DND-41 (cell line): ENCODE data around the gene XPA.

ENCODE experiments used
- EZH2 ChIP-seq: IDR thresholded peaks from 3 replicates; pipeline ENCODE4 v1.6.1; 2012; ENCODE audit warnings: borderline replicate concordance, low read depth, mild to moderate bottlenecking, moderate library complexity, low read length, inconsistent platforms; ENCODE audit not compliant: severe bottlenecking
- TF ChIP-seq, protein P1 (sequence below): IDR thresholded peaks from 2 replicates; pipeline ENCODE4 v1.5.1; 2012; ENCODE audit warnings: borderline replicate concordance, low read length, moderate library complexity, mild to moderate bottlenecking; ENCODE audit not compliant: poor library complexity, severe bottlenecking; ENCODE audit errors: extremely low read depth

- TF ChIP-seq, protein P1, sequence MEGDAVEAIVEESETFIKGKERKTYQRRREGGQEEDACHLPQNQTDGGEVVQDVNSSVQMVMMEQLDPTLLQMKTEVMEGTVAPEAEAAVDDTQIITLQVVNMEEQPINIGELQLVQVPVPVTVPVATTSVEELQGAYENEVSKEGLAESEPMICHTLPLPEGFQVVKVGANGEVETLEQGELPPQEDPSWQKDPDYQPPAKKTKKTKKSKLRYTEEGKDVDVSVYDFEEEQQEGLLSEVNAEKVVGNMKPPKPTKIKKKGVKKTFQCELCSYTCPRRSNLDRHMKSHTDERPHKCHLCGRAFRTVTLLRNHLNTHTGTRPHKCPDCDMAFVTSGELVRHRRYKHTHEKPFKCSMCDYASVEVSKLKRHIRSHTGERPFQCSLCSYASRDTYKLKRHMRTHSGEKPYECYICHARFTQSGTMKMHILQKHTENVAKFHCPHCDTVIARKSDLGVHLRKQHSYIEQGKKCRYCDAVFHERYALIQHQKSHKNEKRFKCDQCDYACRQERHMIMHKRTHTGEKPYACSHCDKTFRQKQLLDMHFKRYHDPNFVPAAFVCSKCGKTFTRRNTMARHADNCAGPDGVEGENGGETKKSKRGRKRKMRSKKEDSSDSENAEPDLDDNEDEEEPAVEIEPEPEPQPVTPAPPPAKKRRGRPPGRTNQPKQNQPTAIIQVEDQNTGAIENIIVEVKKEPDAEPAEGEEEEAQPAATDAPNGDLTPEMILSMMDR = no peak
- TF ChIP-seq EZH2 = no peak
These were observed 9.1 kb upstream of the XPA start for GRCh38 chr9:97706246-97706645.
